GM10248 (cell line): Measurements from ENCODE around the gene CYREN.

Source experiments
- CTCF ChIA-PET: fragments of 300-600 bp; sonication (Branson Sonifier 250); formaldehyde crosslinking; extraction: SDS; loops from one replicate; lab custom pipeline; 2021; ENCODE audit warnings: antibody characterized with exemption; lab: Yijun Ruan, JAX
- POLR2A ChIA-PET: fragments of 350-650 bp; sonication (Branson Sonifier 250); formaldehyde crosslinking; extraction: SDS; loops from one replicate; lab custom pipeline; 2020; ENCODE audit warnings: antibody characterized with exemption; lab: Yijun Ruan, JAX
- DNase-seq: peaks from one replicate; pipeline ENCODE4 v3.0.0; 2012; ENCODE audit errors: extremely low spot score
- CTCF ChIP-seq: IDR thresholded peaks from 2 replicates; pipeline ENCODE4 v1.5.1; 2012; ENCODE audit warnings: mild to moderate bottlenecking, low read depth; ENCODE audit errors: extremely low read depth, missing control alignments, control extremely low read depth

CYREN gene

GRCh38 chr7:135206941-135207391 lies 36.5 kb upstream of the CYREN start:
- POLR2A ChIA-PET: interaction anchor here (0.6 kb wide), 2 partner anchors 28 to 219 kb away, joined by 3 to 4 read pairs; no protein-coding TSS in a partner anchor
- TF ChIP-seq CTCF: no peak
- CTCF ChIA-PET: interaction anchor here (1.1 to 2.5 kb wide), 3 partner anchors 11 to 38 kb away, joined by 3 to 13 read pairs (median 5); no protein-coding TSS in a partner anchor
- DNase-seq: peak; percentile 65

GRCh38 chr7:135205850-135206249 lies 35.3 kb upstream of the CYREN start:
- DNase-seq: no peak
- TF ChIP-seq CTCF: no peak
- CTCF ChIA-PET: interaction anchor here (0.9 to 1.9 kb wide), 7 partner anchors 10 to 213 kb away, joined by 3 to 10 read pairs (median 4); no protein-coding TSS in a partner anchor
- POLR2A ChIA-PET: no interaction called here

GRCh38 chr7:135204876-135205275 lies 34.4 kb upstream of the CYREN start:
- no peak for TF ChIP-seq CTCF
- CTCF ChIA-PET: interaction anchor here (0.9 to 1.9 kb wide), 11 partner anchors 11 to 212 kb away, joined by 3 to 10 read pairs (median 4); no protein-coding TSS in a partner anchor
- no peak for DNase-seq
- POLR2A ChIA-PET: interaction anchor here (1.4 kb wide), 1 partner anchor 16 kb away, joined by 5 read pairs; no protein-coding TSS in a partner anchor

GRCh38 chr7:135204341-135204749 lies 33.8 kb upstream of the CYREN start:
- no peak for DNase-seq
- TF ChIP-seq CTCF: no peak
- CTCF ChIA-PET: interaction anchor here (0.9 to 1.7 kb wide), 8 partner anchors 14 to 212 kb away, joined by 3 to 10 read pairs (median 4); no protein-coding TSS in a partner anchor
- POLR2A ChIA-PET: interaction anchor here (1.4 kb wide), 1 partner anchor 15 kb away, joined by 5 read pairs; no protein-coding TSS in a partner anchor

GRCh38 chr7:135201350-135201749 lies 30.8 kb upstream of the CYREN start:
- CTCF ChIA-PET: interaction anchor here (1.3 to 1.6 kb wide), 2 partner anchors 8 to 11 kb away, joined by 6 to 10 read pairs; no protein-coding TSS in a partner anchor
- POLR2A ChIA-PET: no interaction called here
- no peak for DNase-seq
- TF ChIP-seq CTCF: no peak

- ChIA-PET POLR2A (no interaction called here), CTCF (interaction anchor here (1.1 to 1.3 kb wide), 2 partner anchors 9 to 12 kb away, joined by 6 to 7 read pairs; no protein-coding TSS in a partner anchor)
- no peak for DNase-seq
- no peak for TF ChIP-seq CTCF
Measured at GRCh38 chr7:135200821-135201331, 30.4 kb upstream of the CYREN start.
